Stimulated activated CD8-positive, alpha-beta memory T cell treated with anti-CD3 and anti-CD28 coated beads, Interleukin-2, amount 100 ng/mL, for 48 hours (primary cell): ENCODE measurements around the gene REPS2.
"Not testable (repeated sequence)": the region's sequence is repeated elsewhere in the genome, so short reads cannot be mapped to it uniquely, and the experiment has no call there.

Source experiments
- DNase-seq, 2 donors: peaks; one replicate each; pipeline ENCODE4 v3.0.0-alpha.2; 2020; ENCODE audit warnings: low read depth in 2 of 2

Gene REPS2

GRCh38 chrX:16963216-16963615, 16.8 kb downstream of the REPS2 start:
- DNase-seq = no peak

GRCh38 chrX:16964976-16965375, 18.5 kb downstream of the REPS2 start:
- DNase-seq = not testable (repeated sequence)

DNA sequence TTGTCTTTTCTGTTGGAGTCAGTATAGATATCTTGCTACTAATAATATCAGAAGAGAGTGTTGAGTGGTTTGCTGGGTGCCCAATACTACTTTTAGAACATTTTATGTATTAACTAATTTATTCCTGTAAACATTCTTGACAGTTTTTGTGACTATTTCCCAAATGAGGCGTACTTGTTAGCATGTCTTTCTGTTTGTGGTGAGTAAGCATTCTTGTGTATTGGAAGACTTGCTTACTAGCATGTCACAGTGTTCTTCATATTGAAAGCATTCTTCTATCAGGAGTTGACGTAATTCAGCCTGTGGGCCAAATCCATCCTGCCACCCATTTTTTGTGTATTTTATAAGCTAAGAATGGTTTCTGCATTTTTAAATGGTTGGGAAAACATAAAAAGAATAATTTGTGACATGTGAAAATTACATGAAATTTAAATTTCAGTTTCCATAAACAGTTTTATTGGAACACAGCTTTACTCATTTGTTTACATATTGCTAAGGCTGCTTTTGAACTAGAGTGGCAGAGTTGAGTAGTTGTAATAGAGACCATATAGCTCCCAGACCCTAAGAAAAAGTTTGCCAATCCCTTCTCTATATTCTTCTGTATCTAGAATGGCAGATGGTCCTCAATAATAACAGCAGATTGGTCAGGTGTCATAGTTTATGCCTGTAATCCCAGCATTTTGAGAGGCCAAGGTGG, 20.4 kb downstream of the REPS2 start:
- DNase-seq = no peak

- not testable (repeated sequence) for DNase-seq
Measured at GRCh38 chrX:16968753-16969152, 22.3 kb downstream of the REPS2 start.

GRCh38 chrX:16970977-16971376, 24.5 kb downstream of the REPS2 start:
- no peak for DNase-seq

GRCh38 chrX:16971694-16972093, 25.2 kb downstream of the REPS2 start:
- DNase-seq = no peak

GRCh38 chrX:16975233-16975632, 28.8 kb downstream of the REPS2 start:
- no peak for DNase-seq

GRCh38 chrX:16977771-16978170, 31.3 kb downstream of the REPS2 start:
- DNase-seq = no peak

DNA sequence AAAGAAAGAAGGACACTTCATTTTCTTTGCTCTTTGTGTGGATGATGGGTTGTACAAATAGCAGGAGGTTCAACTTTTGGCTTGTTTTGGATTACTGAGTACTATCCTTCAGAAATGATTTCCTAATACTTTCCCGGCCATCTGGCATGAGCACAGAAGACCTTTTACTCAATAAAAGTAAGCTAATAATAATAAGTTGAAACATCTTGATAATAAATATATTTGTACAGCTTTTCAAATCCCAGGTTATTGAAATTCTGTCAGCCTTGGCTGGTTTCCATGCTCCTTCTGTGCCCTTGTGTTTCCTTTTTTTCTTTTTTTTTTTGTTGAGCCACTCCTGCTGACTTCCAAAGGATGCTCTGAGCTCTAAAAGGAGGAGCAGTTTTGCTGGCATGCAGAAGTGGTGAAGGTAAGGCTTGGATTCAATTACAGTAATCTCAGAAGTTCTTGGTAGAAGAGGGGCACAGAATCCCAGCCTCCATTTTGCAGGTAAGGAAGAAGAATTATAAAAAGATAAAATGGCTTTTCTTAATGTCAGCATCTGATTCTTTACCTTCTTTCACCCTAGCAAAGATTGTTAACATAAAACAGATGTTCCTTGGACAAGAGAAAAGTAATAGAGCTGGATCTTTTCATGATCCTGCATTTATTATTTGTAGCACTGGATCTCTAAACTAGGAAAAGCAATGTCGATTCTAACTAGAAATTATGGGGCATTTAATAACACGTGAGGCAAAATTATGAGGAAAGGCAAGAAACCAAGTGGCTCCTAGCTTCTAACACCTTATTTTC, 31.9 kb downstream of the REPS2 start:
- no peak for DNase-seq

DNA sequence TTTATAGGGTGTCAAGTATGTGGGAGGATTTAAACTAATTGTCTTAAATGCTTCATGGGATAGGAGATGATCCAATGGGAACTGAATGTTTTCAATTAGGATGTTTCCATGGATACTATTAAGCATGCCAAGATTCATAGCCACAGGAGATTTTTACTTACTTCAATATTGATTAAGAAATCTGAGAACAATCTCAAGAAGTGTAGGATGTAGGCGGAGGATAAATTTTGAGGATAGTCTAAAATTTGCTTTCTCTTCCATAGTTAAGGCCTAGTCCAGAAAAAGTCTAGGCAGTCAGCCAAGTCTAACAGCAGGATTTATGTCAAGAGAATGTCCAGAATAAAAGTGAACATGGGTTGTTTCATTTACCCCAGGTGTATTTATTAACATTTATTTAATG, 32.8 kb downstream of the REPS2 start:
- DNase-seq = no peak

GRCh38 chrX:16981209-16981608, 34.8 kb downstream of the REPS2 start:
- no peak for DNase-seq

GRCh38 chrX:16981980-16982379, 35.5 kb downstream of the REPS2 start:
- DNase-seq = no peak

GRCh38 chrX:16983051-16983450, 36.6 kb downstream of the REPS2 start:
- DNase-seq = no peak

DNA sequence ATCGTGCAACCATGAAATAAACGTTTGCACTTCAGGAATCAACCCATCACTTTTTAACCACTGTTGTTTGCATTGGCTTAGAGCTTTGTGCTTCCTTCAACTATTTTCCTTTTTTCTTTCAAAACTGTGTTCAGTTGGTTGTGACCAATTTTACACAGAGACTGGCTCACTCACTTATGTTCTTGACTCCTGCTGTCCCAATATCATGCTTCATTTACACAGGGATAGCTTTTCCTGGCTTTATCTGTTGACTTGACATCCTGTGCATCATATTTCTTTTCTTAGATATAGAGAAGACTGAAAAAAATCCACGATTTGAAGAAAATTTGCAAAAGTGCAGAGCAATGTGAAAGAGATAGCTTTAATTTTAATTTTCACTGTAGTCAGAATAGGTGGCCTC, 38.8 kb downstream of the REPS2 start:
- DNase-seq = no peak

- no peak for DNase-seq
Measured at GRCh38 chrX:16986169-16986568, 39.7 kb downstream of the REPS2 start.

DNA sequence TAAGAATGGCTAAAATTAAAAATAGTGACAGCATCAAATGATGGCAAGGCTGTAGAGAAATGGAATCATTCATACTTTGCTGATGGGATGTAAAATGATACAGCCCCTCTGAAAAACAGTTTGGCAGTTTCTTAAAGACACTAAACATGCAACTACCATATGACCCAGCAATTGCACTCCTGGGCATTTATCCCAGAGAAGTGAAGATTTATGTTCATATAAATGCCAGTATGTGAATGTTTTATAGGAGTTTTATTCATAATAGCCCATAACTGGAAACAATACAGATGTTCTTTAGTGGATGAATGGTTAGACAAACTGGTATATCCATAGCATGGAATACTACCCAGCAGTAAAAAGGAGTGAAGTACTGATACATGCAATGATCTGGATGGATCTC, 43.3 kb downstream of the REPS2 start:
- DNase-seq = no peak

- DNase-seq = no peak
Measured at GRCh38 chrX:16990839-16991238, 44.4 kb downstream of the REPS2 start.

GRCh38 chrX:16992445-16992844, 46.0 kb downstream of the REPS2 start:
- no peak for DNase-seq

- no peak for DNase-seq
Measured at GRCh38 chrX:16992951-16993350, 46.5 kb downstream of the REPS2 start.

GRCh38 chrX:16993791-16994318, 47.4 kb downstream of the REPS2 start:
- no peak for DNase-seq

GRCh38 chrX:16994736-16995135, 48.3 kb downstream of the REPS2 start:
- DNase-seq = no peak

- DNase-seq = no peak
Measured at GRCh38 chrX:16997313-16997712, 50.9 kb downstream of the REPS2 start.

- DNase-seq = no peak
Measured at GRCh38 chrX:16999275-16999674, 52.8 kb downstream of the REPS2 start.
